ENCODE measurements around the gene CPEB1. TPM values are rescaled to one million over a fixed set of nuclear protein-coding genes. Genes with fewer than 3 reads are reported as not detected.

Gene CPEB1
- total RNA-seq, 1 experiment from 2014 or later, result 1.0 TPM

- H3K27ac Mint-ChIP-seq, result no peak overlapping the region
- no peak overlapping the region for H2BK120ac ChIP-seq (ENCODE audit: low read depth, low read length, poor library complexity, severe bottlenecking)
- no CpG with 5 or more reads among the region's 4 CpGs for WGBS (ENCODE audit: extremely low coverage, insufficient read length, low lambda C conversion rate)
Measured at GRCh38 chr15:82587805-82588204, 59.4 kb downstream of the CPEB1 start.

More at GRCh38 chr15:82587805-82588204, 59.4 kb downstream of the CPEB1 start:
- H4K8ac ChIP-seq (replicated peaks; ENCODE audit: insufficient read length, low read depth, low read length), result no peak overlapping the region
- no peaks in the 10 kb centered on the region for H3K79me2 ChIP-seq (ENCODE audit: insufficient read depth, low read length)
- no peak overlapping the region for H3T11ph ChIP-seq (ENCODE audit: low read length)
- Mint-ChIP-seq H3K4me3 (no peak overlapping the region), H3K9me3 (no peaks in the 10 kb centered on the region), H3K4me1 (peaks cover 19 to 29% of the 10 kb centered on the region in 2 experiments), H3K27me3 (ENCODE audit: low read depth) (no peaks in the 10 kb centered on the region), H3K36me3 (ENCODE audit: insufficient read depth in 1 of 3, low read depth in 3 of 3) (no peaks in the 10 kb centered on the region)
- H3K79me1 ChIP-seq (ENCODE audit: insufficient read depth, low read depth, low read length, poor library complexity, severe bottlenecking), result no peaks in the 10 kb centered on the region
- no peaks in the 10 kb centered on the region for H3K23me2 ChIP-seq (ENCODE audit: insufficient read length, low read depth, low read length, poor library complexity, severe bottlenecking)
- H4K20me1 ChIP-seq (ENCODE audit: control insufficient read depth, insufficient read depth, insufficient read length), result no peaks in the 10 kb centered on the region
- no peak overlapping the region for H2BK5ac ChIP-seq (ENCODE audit: insufficient read length, low read length)
- no peaks in the 10 kb centered on the region for H3K27me3 ChIP-seq (ENCODE audit: insufficient read depth, low read length)
- H3K4me1 ChIP-seq (ENCODE audit: insufficient read depth, low read length), result peaks cover 6% of the 10 kb centered on the region; the same call in 1 of the 2 replicates
- H3K14ac ChIP-seq (ENCODE audit: insufficient read depth, low read length), result no peak overlapping the region
- no peak overlapping the region for H2BK15ac ChIP-seq (ENCODE audit: low read depth, low read length)
- TF ChIP-seq CTCF (conservative IDR thresholded peaks at IDR 0.05), result no peak
- H2AK5ac ChIP-seq (ENCODE audit: insufficient read length, low read length), result no peak overlapping the region
- DNase-seq, result peak; percentile 34
- H3K4me2 ChIP-seq (ENCODE audit: insufficient read depth, insufficient read length, low read length), result no peak overlapping the region
- H3K4ac ChIP-seq (ENCODE audit: low read depth, low read length), result no peak overlapping the region
- H3K27ac ChIP-seq (ENCODE audit: insufficient read length, low read depth, low read length), result no peak overlapping the region
- H3K23ac ChIP-seq (ENCODE audit: insufficient read length, low read depth, low read length), result no peak overlapping the region
- no peak overlapping the region for H3K18ac ChIP-seq (ENCODE audit: insufficient read length, low read depth, low read length)
- H2BK12ac ChIP-seq (ENCODE audit: insufficient read length, low read depth, low read length), result no peak overlapping the region
- H4K5ac ChIP-seq (ENCODE audit: insufficient read length, low read depth, low read length), result no peak overlapping the region
- no peak overlapping the region for H3K56ac ChIP-seq (ENCODE audit: insufficient read length, low read depth, low read length)
- no peak overlapping the region for H4K91ac ChIP-seq (ENCODE audit: insufficient read length, low read depth, low read length)
- no peak overlapping the region for H2AFZ ChIP-seq (ENCODE audit: low read length)
- no peaks in the 10 kb centered on the region for H3K9me3 ChIP-seq (ENCODE audit: control insufficient read depth, low read depth, low read length)
- H2BK20ac ChIP-seq (ENCODE audit: low read depth, low read length, poor library complexity, severe bottlenecking), result no peak overlapping the region
- no peak overlapping the region for H3K9ac ChIP-seq (ENCODE audit: extremely low read depth, insufficient read length, low read length)

All from H9 (cell line).